Activated T-cell treated with anti-CD3 and anti-CD28 coated beads, Interleukin-2, amount 50 U/mL, for 4 hours (primary cell): Measurements from ENCODE around the gene PML. TPM values are rescaled to one million over a fixed set of nuclear protein-coding genes. Genes with fewer than 3 reads are reported as not detected.
A peak's percentile ranks its signal among the peaks of the same experiment; 100 is the strongest.

Experiments used
- ATAC-seq, 2 donors: fragments of 200-7000 bp; cut with Tn5 transposase; one replicate each; pipeline ENCODE4 v1.10.0; 2021
- DNase-seq: peaks from one replicate; pipeline ENCODE4 v3.0.0-alpha.2; 2020
- H3K27me3 Mint-ChIP-seq: one replicate; pipeline ENCODE4 v1.8.0; 2021; ENCODE audit warnings: low read depth, mixed read lengths
- H3K36me3 Mint-ChIP-seq: one replicate; pipeline ENCODE4 v1.8.0; 2022; ENCODE audit warnings: mixed read lengths; ENCODE audit not compliant: insufficient read depth
- H3K4me1 Mint-ChIP-seq: one replicate; pipeline ENCODE4 v1.8.0; 2021; ENCODE audit warnings: low read depth, mixed read lengths
- H3K4me3 Mint-ChIP-seq: one replicate; pipeline ENCODE4 v1.8.0; 2021; ENCODE audit warnings: mild to moderate bottlenecking, moderate library complexity, mixed read lengths
- H3K9me3 Mint-ChIP-seq: one replicate; pipeline ENCODE4 v1.8.0; 2021; ENCODE audit warnings: mixed read lengths
- total RNA-seq, 3 donors: library from RNA; stranded (reverse); gene quantifications; one replicate each; pipeline ENCODE4 v1.2.1, GENCODE V29; 2021

Gene PML
- total RNA-seq, 3 donors from 2014 or later, result 34.9 to 39.1 (median 34.9) TPM

DNA sequence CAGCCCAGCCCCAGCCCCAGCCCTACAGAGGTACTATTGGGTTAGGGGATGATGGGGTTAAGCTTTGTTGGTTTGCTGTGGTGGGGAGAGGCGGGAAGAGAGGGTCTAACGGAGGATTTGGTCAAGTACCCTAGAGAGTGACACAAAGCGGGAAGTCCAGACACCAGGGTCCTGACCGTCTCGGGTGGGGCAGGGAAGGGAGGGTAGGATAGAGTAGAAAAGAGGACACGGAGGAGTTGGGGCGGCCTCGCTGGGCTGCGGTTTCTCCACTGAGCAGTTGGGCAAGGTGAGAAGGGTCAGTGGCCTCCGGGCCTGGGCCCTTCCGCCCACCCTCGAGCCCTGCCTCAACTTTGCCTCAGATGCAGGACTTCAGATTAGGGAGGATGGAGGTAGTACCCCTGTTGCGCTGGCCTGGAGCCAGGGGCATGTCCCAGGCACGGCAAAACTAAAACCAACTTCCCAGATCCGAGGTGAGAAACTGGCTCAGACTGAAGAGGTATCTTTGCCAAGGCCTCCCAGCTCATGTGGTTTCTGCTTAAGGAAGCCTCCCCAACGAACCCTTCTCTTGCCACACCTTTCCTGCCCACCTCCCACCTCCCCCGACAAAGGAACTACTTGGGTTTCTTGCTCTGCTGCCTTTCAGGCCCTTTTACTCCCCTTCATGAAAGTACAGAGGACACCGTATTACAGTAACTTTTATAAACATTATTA lies 551 bp downstream of the PML start:
- Mint-ChIP-seq H3K9me3 (no peaks in the 10 kb centered on the region), H3K4me1 (peaks cover 62% of the 10 kb centered on the region), H3K36me3 (peaks cover 10% of the 10 kb centered on the region), H3K27me3 (no peaks in the 10 kb centered on the region), H3K4me3 (peak overlapping the region; percentile 92)
- ATAC-seq (peak in 1 of 2 donors; percentile 1), DNase-seq (no peak)

DNA sequence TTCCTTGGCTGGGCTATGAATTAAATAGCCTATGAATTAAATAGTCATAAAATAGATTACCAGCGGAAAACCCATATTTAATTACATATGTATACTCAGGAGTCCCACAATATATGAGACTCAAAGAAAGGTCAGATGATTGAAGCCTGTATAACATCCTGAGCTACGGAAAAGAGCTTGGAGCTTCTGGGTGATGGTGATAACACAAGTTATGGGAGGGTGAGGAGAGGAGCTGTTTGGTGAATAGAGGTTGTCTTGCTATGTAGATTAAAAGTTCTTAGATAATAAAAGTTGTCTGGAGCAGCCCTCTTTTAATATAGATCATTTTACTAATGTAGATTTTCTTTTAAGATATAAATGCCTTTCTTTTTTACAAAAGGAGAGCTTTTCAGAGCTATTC lies 1.8 kb downstream of the PML start:
- Mint-ChIP-seq H3K27me3 (no peaks in the 10 kb centered on the region), H3K4me3 (peak overlapping the region; percentile 92), H3K4me1 (peaks cover 64% of the 10 kb centered on the region), H3K36me3 (peaks cover 13% of the 10 kb centered on the region), H3K9me3 (no peaks in the 10 kb centered on the region)
- ATAC-seq, result no peak
- DNase-seq, result no peak

DNA sequence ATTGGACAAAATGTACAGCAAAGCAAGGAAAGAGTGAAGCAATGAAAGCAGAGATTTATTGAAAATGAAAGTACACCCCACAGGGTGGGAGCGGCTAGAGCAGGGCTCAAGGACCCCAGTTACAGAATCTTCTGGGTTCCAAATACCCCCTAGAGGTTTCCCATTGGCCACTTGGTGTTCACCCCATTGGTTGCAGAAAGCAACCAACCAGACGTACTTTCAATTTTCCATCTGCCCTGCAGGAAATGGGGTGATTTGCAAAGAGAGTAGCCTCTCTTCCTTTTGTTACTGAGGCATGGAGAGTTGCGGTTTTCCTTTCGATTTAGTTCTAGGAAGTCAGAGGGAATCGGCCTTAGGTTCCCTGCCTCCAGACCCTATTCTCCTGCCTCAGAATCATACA lies 2.4 kb downstream of the PML start:
- peaks cover 13% of the 10 kb centered on the region for H3K36me3 Mint-ChIP-seq
- peaks cover 61% of the 10 kb centered on the region for H3K4me1 Mint-ChIP-seq
- DNase-seq (no peak), ATAC-seq (no peak)
- H3K4me3 Mint-ChIP-seq, result peak overlapping the region; percentile 92
- no peaks in the 10 kb centered on the region for H3K9me3 Mint-ChIP-seq
- no peaks in the 10 kb centered on the region for H3K27me3 Mint-ChIP-seq

DNA sequence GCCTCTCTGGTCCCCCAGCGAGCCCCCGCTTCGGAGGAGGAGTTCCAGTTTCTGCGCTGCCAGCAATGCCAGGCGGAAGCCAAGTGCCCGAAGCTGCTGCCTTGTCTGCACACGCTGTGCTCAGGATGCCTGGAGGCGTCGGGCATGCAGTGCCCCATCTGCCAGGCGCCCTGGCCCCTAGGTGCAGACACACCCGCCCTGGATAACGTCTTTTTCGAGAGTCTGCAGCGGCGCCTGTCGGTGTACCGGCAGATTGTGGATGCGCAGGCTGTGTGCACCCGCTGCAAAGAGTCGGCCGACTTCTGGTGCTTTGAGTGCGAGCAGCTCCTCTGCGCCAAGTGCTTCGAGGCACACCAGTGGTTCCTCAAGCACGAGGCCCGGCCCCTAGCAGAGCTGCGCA lies 3.5 kb downstream of the PML start:
- no peak for ATAC-seq
- no peak for DNase-seq
- Mint-ChIP-seq H3K4me1 (peaks cover 53% of the 10 kb centered on the region), H3K9me3 (no peaks in the 10 kb centered on the region), H3K27me3 (no peaks in the 10 kb centered on the region), H3K36me3 (peaks cover 13% of the 10 kb centered on the region), H3K4me3 (no peak overlapping the region)

DNA sequence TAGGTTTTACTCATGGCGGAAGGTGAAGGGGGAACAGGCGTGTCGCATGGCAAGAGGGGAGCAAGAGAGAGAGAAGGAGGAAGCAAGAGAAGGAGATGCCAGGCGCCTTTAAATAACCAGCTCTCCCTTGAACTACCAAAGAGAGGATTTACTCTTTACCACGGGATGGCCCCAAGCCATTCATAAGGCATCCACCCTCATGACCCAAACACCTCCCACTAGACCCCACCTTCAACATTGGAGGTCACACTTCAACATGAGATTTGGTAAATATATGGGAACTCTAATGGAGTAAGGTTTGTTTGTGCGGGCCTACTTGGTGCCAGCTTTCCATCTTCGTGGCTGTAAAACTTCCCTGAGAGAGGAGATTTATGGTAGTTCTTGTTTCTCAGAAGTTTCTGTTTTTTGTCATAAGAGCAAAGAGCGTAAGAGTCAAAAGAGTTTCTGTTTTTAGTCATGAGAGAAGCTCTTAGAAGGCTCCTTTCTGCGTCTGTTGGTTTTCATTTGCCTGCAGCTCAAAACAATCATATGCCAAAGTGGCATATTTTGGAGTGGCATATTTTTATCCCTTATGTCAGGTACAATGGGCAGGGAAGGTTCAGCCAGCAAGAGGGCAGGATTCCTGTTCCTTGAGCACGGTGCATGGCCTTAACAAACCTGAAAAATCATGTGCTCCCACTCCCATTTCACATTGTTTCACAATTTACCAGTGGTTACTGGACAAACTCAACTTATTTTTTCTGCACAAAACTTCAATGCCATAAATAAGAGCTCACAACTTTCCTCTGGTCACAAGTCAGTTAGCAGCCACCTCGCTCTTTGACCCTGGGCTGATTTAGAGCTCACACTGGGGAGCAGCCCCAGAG lies 12.5 kb downstream of the PML start:
- peaks cover 36% of the 10 kb centered on the region for H3K36me3 Mint-ChIP-seq
- H3K27me3 Mint-ChIP-seq, result no peaks in the 10 kb centered on the region
- peak; percentile 78 to 81 for ATAC-seq
- H3K9me3 Mint-ChIP-seq, result peaks cover 5% of the 10 kb centered on the region
- DNase-seq, result no peak
- peak overlapping the region; percentile 55 for H3K4me3 Mint-ChIP-seq
- H3K4me1 Mint-ChIP-seq, result peaks cover 60% of the 10 kb centered on the region

DNA sequence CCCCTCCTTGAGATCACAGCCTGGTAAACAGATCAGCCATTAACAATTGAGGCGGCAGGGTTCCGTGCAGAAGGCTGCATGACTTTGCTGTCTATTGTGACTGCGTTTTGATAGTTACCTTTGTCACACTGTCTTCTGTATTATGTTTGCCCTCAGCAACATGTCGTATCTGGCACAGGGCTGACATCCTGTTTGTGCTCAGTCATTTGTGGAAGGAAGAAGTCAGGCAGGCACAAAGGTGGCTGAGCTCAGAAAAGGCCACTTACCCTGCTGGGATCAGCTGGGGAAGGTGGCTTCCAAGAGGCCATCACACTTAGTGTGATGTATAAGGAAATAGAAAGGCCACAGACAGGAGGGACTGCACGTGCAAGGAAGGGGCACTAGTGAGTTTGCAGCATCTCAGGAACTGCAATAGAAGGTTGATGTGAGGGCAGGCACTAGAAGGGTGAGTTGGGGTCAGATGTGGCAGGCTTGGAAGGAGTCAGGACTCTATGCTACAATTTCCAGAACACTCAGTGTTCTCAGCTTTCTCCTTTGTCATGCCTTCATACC lies 13.4 kb downstream of the PML start:
- ATAC-seq (peak; percentile 64 to 71), DNase-seq (no peak)
- Mint-ChIP-seq H3K36me3 (peaks cover 40% of the 10 kb centered on the region), H3K9me3 (peaks cover 5% of the 10 kb centered on the region), H3K27me3 (no peaks in the 10 kb centered on the region), H3K4me1 (peaks cover 60% of the 10 kb centered on the region), H3K4me3 (peak overlapping the region; percentile 55)

DNA sequence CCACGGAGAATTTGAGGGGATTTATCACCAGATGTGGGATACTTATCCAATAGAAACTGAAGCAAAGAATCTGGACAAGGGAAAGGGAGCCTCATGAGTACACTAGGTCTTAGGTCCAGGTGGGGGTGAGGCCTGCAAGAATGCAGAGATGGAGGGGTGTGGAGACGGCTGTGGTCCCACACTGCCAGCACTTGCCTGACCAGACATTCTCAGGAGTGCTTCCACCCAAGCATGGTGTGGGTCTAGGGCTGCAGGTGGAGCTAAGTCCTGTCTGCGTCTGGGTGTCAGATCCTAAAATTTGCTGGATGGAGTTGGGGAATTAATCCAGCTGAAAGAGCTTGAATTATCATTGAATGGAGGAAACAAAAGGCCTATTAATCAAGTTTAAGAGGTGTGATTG lies 14.4 kb downstream of the PML start:
- H3K4me1 Mint-ChIP-seq, result peaks cover 57% of the 10 kb centered on the region

DNA sequence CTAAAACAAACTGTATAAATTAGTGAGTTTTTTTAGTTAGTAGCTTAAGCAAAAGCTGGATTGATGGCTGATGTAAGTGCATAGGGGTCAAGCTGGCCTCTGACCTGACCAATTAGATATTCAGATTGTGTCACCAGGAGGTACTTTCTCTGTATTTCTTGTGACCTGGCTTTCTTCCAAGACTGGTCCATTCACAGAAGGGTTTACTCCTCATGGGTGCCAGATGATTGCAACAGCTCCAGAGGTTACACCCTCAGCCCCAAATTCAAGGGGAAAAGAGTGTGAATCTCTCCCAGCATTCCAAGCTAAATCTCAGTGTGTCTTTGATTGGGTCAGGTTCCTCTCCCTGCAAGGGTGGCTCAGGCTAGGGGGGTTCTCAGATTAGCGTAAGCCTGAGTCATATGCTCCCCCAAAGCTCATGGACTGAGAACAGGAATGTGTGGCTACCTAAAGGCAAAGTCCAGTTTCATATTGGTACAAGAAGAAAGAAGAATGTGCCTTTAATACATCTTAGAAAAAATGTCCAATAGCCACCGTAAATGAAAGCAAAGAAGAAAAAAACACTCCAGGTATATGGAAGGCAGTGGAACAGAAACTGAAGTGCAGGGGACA lies 16.5 kb downstream of the PML start:
- Mint-ChIP-seq H3K27me3 (no peaks in the 10 kb centered on the region), H3K9me3 (no peaks in the 10 kb centered on the region), H3K36me3 (peaks cover 35% of the 10 kb centered on the region), H3K4me1 (peaks cover 64% of the 10 kb centered on the region), H3K4me3 (no peak overlapping the region)
- ATAC-seq (no peak), DNase-seq (no peak)

More for the DNA sequence above, 14.4 kb downstream of the PML start:
- Mint-ChIP-seq H3K9me3 (no peaks in the 10 kb centered on the region), H3K36me3 (peaks cover 35% of the 10 kb centered on the region), H3K4me3 (no peak overlapping the region), H3K27me3 (no peaks in the 10 kb centered on the region)
- ATAC-seq, result no peak
- DNase-seq, result no peak

DNA sequence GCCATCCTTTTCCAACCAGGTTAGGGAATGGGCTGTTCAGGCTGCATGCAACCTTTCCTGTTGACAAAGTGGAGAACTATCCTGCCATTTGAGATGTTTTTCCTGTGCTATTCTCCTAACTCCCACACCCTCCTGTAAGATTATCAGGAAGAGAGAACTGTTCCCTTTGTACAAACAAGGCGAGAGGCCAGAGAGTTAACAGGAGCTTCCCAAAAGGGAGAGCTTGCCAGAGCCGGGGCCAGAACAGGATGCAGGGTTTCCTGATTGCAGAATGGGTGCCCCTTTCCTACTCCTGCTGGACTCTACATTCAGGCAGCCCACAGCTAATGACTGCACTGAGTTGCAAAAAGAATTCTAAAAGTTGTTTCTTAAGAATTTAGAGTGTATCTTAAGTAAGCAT lies 17.1 kb downstream of the PML start:
- peaks cover 32% of the 10 kb centered on the region for H3K36me3 Mint-ChIP-seq
- H3K27me3 Mint-ChIP-seq, result no peaks in the 10 kb centered on the region
- no peak overlapping the region for H3K4me3 Mint-ChIP-seq
- DNase-seq (no peak), ATAC-seq (no peak)
- H3K9me3 Mint-ChIP-seq, result no peaks in the 10 kb centered on the region
- H3K4me1 Mint-ChIP-seq, result peaks cover 60% of the 10 kb centered on the region

DNA sequence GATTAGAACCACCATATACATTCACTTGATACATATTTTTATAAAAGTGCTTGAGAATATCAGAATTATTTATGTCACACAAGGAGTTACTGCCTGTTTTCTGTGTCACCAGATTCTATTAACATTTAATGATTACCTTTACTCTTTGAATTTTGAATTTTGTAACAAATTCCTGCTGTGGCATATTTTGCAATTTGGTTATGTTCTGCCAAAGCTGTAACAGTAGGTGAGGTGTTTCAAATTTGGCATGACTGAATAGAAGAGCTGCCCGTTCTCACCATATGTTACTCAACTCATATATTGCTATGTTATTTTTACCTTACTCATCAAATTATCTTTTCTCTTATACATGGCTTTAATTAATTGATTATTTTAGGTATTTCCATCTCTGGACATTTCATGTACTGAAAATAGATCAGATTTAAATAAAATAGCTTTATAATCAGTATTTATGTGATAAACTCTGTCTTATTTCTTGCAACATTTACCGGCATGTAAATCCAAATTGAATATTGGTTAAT lies 18.9 kb downstream of the PML start:
- Mint-ChIP-seq H3K4me1 (peaks cover 43% of the 10 kb centered on the region), H3K4me3 (no peak overlapping the region), H3K36me3 (peaks cover 23% of the 10 kb centered on the region), H3K9me3 (no peaks in the 10 kb centered on the region), H3K27me3 (no peaks in the 10 kb centered on the region)
- ATAC-seq (no peak), DNase-seq (no peak)

DNA sequence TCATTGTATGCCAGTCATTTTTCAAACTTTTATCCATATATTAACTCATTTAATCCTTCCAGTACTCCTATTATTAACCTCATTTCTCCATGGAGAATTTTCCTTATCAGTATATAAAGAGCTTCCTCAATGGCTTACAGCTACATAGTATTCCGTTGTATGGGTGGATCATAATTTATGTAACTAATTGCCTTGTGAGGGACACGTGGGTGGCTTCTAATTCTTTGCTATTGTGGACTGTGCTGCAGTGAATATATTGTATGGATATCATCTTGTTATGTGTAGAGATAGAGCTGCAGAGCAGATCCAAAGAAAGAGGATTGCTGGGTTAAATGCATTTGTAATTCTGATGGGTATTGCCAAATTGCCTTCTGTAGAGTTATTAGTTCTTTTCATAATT lies 25.2 kb downstream of the PML start:
- DNase-seq (no peak), ATAC-seq (no peak)
- Mint-ChIP-seq H3K4me1 (peaks cover 14% of the 10 kb centered on the region), H3K4me3 (no peak overlapping the region), H3K27me3 (no peaks in the 10 kb centered on the region), H3K9me3 (no peaks in the 10 kb centered on the region), H3K36me3 (peaks cover 31% of the 10 kb centered on the region)

DNA sequence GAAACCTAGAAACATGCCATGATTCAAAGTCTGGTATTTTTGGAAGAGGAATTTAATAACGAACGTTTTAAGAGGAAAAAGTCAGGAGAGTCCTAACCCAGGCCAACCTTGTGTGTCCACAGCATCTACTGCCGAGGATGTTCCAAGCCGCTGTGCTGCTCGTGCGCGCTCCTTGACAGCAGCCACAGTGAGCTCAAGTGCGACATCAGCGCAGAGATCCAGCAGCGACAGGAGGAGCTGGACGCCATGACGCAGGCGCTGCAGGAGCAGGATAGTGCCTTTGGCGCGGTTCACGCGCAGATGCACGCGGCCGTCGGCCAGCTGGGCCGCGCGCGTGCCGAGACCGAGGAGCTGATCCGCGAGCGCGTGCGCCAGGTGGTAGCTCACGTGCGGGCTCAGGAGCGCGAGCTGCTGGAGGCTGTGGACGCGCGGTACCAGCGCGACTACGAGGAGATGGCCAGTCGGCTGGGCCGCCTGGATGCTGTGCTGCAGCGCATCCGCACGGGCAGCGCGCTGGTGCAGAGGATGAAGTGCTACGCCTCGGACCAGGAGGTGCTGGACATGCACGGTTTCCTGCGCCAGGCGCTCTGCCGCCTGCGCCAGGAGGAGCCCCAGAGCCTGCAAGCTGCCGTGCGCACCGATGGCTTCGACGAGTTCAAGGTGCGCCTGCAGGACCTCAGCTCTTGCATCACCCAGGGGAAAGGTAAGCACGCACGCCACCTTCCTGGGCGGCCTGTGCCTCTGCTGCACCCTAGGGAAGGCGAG lies 28.4 kb downstream of the PML start:
- H3K4me3 Mint-ChIP-seq, result no peak overlapping the region
- peaks cover 28% of the 10 kb centered on the region for H3K36me3 Mint-ChIP-seq
- no peaks in the 10 kb centered on the region for H3K9me3 Mint-ChIP-seq
- H3K4me1 Mint-ChIP-seq, result peaks cover 5% of the 10 kb centered on the region
- ATAC-seq, result no peak
- no peaks in the 10 kb centered on the region for H3K27me3 Mint-ChIP-seq
- no peak for DNase-seq

DNA sequence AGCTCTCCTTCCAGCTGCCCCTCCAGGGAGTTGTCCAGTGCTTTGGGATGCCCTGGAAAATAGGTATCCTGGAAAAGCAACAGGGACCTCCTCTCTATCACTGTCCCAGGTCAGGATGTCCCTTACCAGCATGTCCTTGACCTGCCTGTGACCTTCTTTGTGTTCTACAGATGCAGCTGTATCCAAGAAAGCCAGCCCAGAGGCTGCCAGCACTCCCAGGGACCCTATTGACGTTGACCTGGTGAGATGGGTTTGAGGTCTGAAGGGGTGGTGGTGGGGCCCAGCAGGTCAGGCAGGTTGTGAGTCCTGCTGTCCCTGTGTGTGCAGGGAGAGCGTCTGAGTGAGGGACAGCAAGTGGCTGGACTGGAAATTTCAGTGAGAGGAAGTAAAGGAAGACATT lies 30.2 kb downstream of the PML start:
- H3K36me3 Mint-ChIP-seq, result peaks cover 32% of the 10 kb centered on the region
- DNase-seq, result no peak
- peaks cover 4% of the 10 kb centered on the region for H3K4me1 Mint-ChIP-seq
- no peak for ATAC-seq
- H3K9me3 Mint-ChIP-seq, result no peaks in the 10 kb centered on the region
- H3K4me3 Mint-ChIP-seq, result no peak overlapping the region
- no peaks in the 10 kb centered on the region for H3K27me3 Mint-ChIP-seq

DNA sequence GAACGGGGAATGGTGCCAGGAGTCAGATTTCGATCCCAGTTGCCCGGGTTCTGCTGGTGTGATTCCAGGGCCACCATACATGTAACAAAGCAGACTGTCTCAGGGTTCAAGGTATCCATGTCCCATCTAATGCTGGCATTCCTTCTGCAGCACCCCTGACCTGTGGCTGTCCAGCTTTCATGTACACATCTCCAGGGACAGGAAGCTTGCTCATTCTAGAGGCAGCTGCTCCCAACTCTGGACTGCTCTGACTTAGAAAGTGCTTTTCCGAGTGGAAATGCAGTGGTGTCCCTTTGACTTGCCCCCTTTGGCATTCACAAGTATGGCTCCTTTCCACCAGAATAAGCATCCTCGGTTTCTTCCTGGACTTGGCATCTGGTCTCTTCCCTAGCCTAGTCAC lies 30.9 kb downstream of the PML start:
- H3K36me3 Mint-ChIP-seq, result peaks cover 32% of the 10 kb centered on the region
- DNase-seq, result no peak
- peaks cover 3% of the 10 kb centered on the region for H3K4me1 Mint-ChIP-seq
- no peaks in the 10 kb centered on the region for H3K9me3 Mint-ChIP-seq
- no peaks in the 10 kb centered on the region for H3K27me3 Mint-ChIP-seq
- ATAC-seq, result no peak
- H3K4me3 Mint-ChIP-seq, result no peak overlapping the region
